ENCODE data around the gene SRI.

DNA sequence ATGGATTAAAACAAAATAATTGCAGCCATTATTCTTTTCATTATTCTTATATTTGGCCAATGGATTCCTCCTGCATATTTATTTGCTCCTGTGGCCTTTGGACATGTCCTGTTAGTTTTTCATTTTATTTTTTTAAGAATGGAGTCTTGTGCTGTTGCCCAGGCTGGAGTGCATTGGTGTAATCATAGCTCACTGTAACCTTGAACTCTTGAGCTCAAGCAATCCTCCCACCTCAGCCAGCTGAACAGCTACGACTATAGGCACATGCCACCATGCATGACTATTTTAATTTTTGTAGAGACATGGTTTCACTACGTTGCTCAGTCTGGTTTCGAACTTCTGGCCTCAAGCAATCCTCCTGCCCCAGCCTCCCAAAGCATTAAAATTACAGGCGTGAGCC, 42.7 kb upstream of the SRI start:
- TF ChIP-seq POLR2A (IDR thresholded peaks at IDR 0.05; ENCODE audit: low read length) (no peak), GATA1 (IDR thresholded peaks at IDR 0.05; ENCODE audit: low read depth, low read length) (no peak)

Measured in erythroblast (primary cell).